ENCODE measurements around the gene ITIH2.
"Not testable (repeated sequence)": the region's sequence is repeated elsewhere in the genome, so short reads cannot be mapped to it uniquely, and the experiment has no call there.

- TF ChIP-seq CTCF (IDR thresholded peaks at IDR 0.05); POLR2AphosphoS5 (IDR thresholded peaks at IDR 0.05); POLR2A (IDR thresholded peaks at IDR 0.05); EP300 (IDR thresholded peaks at IDR 0.05; ENCODE audit: low read depth): not testable (repeated sequence)
Observed at GRCh38 chr10:7711075-7711474, 8.0 kb downstream of the ITIH2 start.
